H9 (cell line): Measurements from ENCODE around the gene P2RY12. TPM values are rescaled to one million over a fixed set of nuclear protein-coding genes. Genes with fewer than 3 reads are reported as not detected.

Experiments
- DNase-seq: peaks from one replicate; pipeline ENCODE4 v3.0.0-alpha.2; 2017
- H2AFZ ChIP-seq: one replicate; pipeline ENCODE4 v1.6.1; 2013; ENCODE audit warnings: mild to moderate bottlenecking, low read length, control low read depth, moderate library complexity
- H2AK5ac ChIP-seq: 2 replicates; pipeline ENCODE4 v1.6.1; 2013; ENCODE audit warnings: low read length, control low read depth, mixed read lengths; ENCODE audit not compliant: insufficient read length
- H2BK120ac ChIP-seq: one replicate; pipeline ENCODE4 v1.6.1; 2013; ENCODE audit warnings: low read depth, mild to moderate bottlenecking, low read length, control low read depth, inconsistent platforms; ENCODE audit not compliant: poor library complexity, severe bottlenecking
- H2BK12ac ChIP-seq: 2 replicates; pipeline ENCODE4 v1.6.1; 2013; ENCODE audit warnings: low read length, control low read depth, mixed read lengths, low read depth; ENCODE audit not compliant: insufficient read length
- H2BK15ac ChIP-seq: 2 replicates; pipeline ENCODE4 v1.6.1; 2013; ENCODE audit warnings: low read depth, low read length, control low read depth
- H2BK20ac ChIP-seq: one replicate; pipeline ENCODE4 v1.6.1; 2013; ENCODE audit warnings: low read depth, mild to moderate bottlenecking, low read length, control low read depth, inconsistent platforms; ENCODE audit not compliant: poor library complexity, severe bottlenecking
- H2BK5ac ChIP-seq: 2 replicates; pipeline ENCODE4 v1.6.1; 2013; ENCODE audit warnings: low read length, control low read depth, mixed read lengths; ENCODE audit not compliant: insufficient read length
- H3K14ac ChIP-seq: 2 replicates; pipeline ENCODE4 v1.6.1; 2013; ENCODE audit warnings: low read length, control low read depth; ENCODE audit not compliant: insufficient read depth
- H3K18ac ChIP-seq: 2 replicates; pipeline ENCODE4 v1.6.1; 2013; ENCODE audit warnings: low read depth, mild to moderate bottlenecking, mixed read lengths, low read length, control low read depth; ENCODE audit not compliant: insufficient read length
- H3K23ac ChIP-seq: 2 replicates; pipeline ENCODE4 v1.6.1; 2013; ENCODE audit warnings: low read length, control low read depth, mixed read lengths, low read depth; ENCODE audit not compliant: insufficient read length
- H3K23me2 ChIP-seq: 2 replicates; pipeline ENCODE4 v1.6.1; 2013; ENCODE audit warnings: low read depth, mild to moderate bottlenecking, mixed read lengths, low read length, control low read depth; ENCODE audit not compliant: insufficient read length, poor library complexity, severe bottlenecking
- H3K27ac ChIP-seq: 2 replicates; pipeline ENCODE4 v1.5.1; 2013; ENCODE audit warnings: low read length, control low read depth, mixed read lengths, low read depth; ENCODE audit not compliant: insufficient read length
- H3K27me3 ChIP-seq: 2 replicates; pipeline ENCODE4 v1.6.1; 2013; ENCODE audit warnings: low read length, control low read depth, inconsistent platforms; ENCODE audit not compliant: insufficient read depth
- H3K4ac ChIP-seq: 2 replicates; pipeline ENCODE4 v1.6.1; 2013; ENCODE audit warnings: low read depth, mild to moderate bottlenecking, control low read depth, inconsistent platforms, low read length, moderate library complexity
- H3K4me1 ChIP-seq: 2 replicates; pipeline ENCODE4 v1.6.1; 2013; ENCODE audit warnings: low read length, control low read depth, inconsistent platforms; ENCODE audit not compliant: insufficient read depth
- H3K4me2 ChIP-seq: 2 replicates; pipeline ENCODE4 v1.6.1; 2013; ENCODE audit warnings: low read length, control low read depth, mixed read lengths; ENCODE audit not compliant: insufficient read length, insufficient read depth
- H3K56ac ChIP-seq: 2 replicates; pipeline ENCODE4 v1.6.1; 2013; ENCODE audit warnings: low read depth, mild to moderate bottlenecking, mixed read lengths, low read length, control low read depth; ENCODE audit not compliant: insufficient read length
- H3K79me1 ChIP-seq: 2 replicates; pipeline ENCODE4 v1.6.1; 2013; ENCODE audit warnings: low read depth, mild to moderate bottlenecking, moderate library complexity, low read length, control low read depth, inconsistent platforms; ENCODE audit not compliant: insufficient read depth, poor library complexity, severe bottlenecking
- H3K79me2 ChIP-seq: 2 replicates; pipeline ENCODE4 v1.6.1; 2013; ENCODE audit warnings: low read length, control low read depth, inconsistent platforms; ENCODE audit not compliant: insufficient read depth
- H3K9ac ChIP-seq: 2 replicates; pipeline ENCODE4 v1.6.1; 2013; ENCODE audit warnings: low read length, control low read depth, mixed read lengths; ENCODE audit not compliant: insufficient read length; ENCODE audit errors: extremely low read depth
- H3K9me3 ChIP-seq: one replicate; pipeline ENCODE4 v1.6.1; 2013; ENCODE audit warnings: low read depth, low read length, inconsistent platforms; ENCODE audit not compliant: control insufficient read depth
- H3T11ph ChIP-seq: one replicate; pipeline ENCODE4 v1.6.1; 2013; ENCODE audit warnings: mild to moderate bottlenecking, low read length, control low read depth, inconsistent platforms
- H4K20me1 ChIP-seq: one replicate; pipeline ENCODE4 v1.6.1; 2013; ENCODE audit not compliant: control insufficient read depth, insufficient read length, insufficient read depth
- H4K5ac ChIP-seq: 2 replicates; pipeline ENCODE4 v1.6.1; 2013; ENCODE audit warnings: low read depth, mild to moderate bottlenecking, mixed read lengths, low read length, control low read depth; ENCODE audit not compliant: insufficient read length
- H4K8ac ChIP-seq: replicated peaks from 2 replicates; pipeline ENCODE4 v1.6.1; 2013; ENCODE audit warnings: low read length, control low read depth, mixed read lengths, low read depth; ENCODE audit not compliant: insufficient read length
- H4K91ac ChIP-seq: 2 replicates; pipeline ENCODE4 v1.6.1; 2013; ENCODE audit warnings: low read depth, mild to moderate bottlenecking, moderate library complexity, mixed read lengths, low read length, control low read depth; ENCODE audit not compliant: insufficient read length
- H3K27ac Mint-ChIP-seq, 3 experiments: 2 replicates in 2 of 3; 3 replicates in 1 of 3; pipeline ENCODE4 v1.8.0; 2020 to 2021; ENCODE audit warnings: mixed read lengths in 3 of 3, mild to moderate bottlenecking in 1 of 3, moderate library complexity in 1 of 3
- H3K27me3 Mint-ChIP-seq: 2 replicates; pipeline ENCODE4 v1.8.0; 2021; ENCODE audit warnings: low read depth, mild to moderate bottlenecking, moderate library complexity, mixed read lengths
- H3K36me3 Mint-ChIP-seq, 3 experiments: 2 replicates in 2 of 3; 3 replicates in 1 of 3; pipeline ENCODE4 v1.8.0; 2020 to 2021; ENCODE audit warnings: low read depth in 3 of 3, mixed read lengths in 3 of 3; ENCODE audit not compliant: insufficient read depth in 1 of 3
- H3K4me1 Mint-ChIP-seq, 2 experiments: 2 replicates each; pipeline ENCODE4 v1.8.0; 2020; ENCODE audit warnings: mixed read lengths in 2 of 2
- H3K4me3 Mint-ChIP-seq, 2 experiments: 2 replicates in 1 of 2; 3 replicates in 1 of 2; pipeline ENCODE4 v1.8.0; 2020 to 2021; ENCODE audit warnings: mild to moderate bottlenecking in 2 of 2, mixed read lengths in 2 of 2, moderate library complexity in 1 of 2
- H3K9me3 Mint-ChIP-seq, 2 experiments: 2 replicates in 1 of 2; 3 replicates in 1 of 2; pipeline ENCODE4 v1.8.0; 2020; ENCODE audit warnings: mild to moderate bottlenecking in 2 of 2, mixed read lengths in 2 of 2, moderate library complexity in 1 of 2
- CTCF ChIP-seq: fragments of 200-600 bp; sonication (generic); conservative IDR thresholded peaks from 3 replicates; pipeline ENCODE4 v1.8.0; 2021; ENCODE audit warnings: antibody characterized with exemption, mild to moderate bottlenecking
- WGBS: extraction: QIAGEN DNeasy Blood & Tissue Kit; methylation state at CpG from one replicate; pipeline ENCODE4 v1.1.7; 2013; ENCODE audit warnings: missing lambda C conversion rate, low lambda C conversion rate, mixed read lengths; ENCODE audit not compliant: insufficient read length; ENCODE audit errors: extremely low coverage; 5-methylcytosine and 5-hydroxymethylcytosine counted together
- total RNA-seq: library from RNA; stranded (reverse); gene quantifications from 2 replicates; pipeline ENCODE4 v1.2.1, GENCODE V29; 2021

Gene P2RY12
- total RNA-seq, 1 experiment from 2014 or later: not detected

GRCh38 chr3:151407928-151408327 is 23.4 kb upstream of the P2RY12 start:
- Histone ChIP-seq H3K14ac (no peak overlapping the region), H2BK20ac (no peak overlapping the region), H2AK5ac (no peak overlapping the region), H4K91ac (no peak overlapping the region), H3K9ac (no peak overlapping the region), H3K79me1 (no peaks in the 10 kb centered on the region), H3K4me1 (no peaks in the 10 kb centered on the region), H3K18ac (no peak overlapping the region), H2AFZ (no peak overlapping the region), H4K20me1 (no peaks in the 10 kb centered on the region), H3K4me2 (no peak overlapping the region), H3K27ac (no peak overlapping the region), H4K8ac (no peak overlapping the region), H2BK5ac (no peak overlapping the region), H3T11ph (no peak overlapping the region), H3K4ac (no peak overlapping the region), H2BK120ac (no peak overlapping the region), H3K79me2 (no peaks in the 10 kb centered on the region), H3K23me2 (no peaks in the 10 kb centered on the region), H3K9me3 (no peaks in the 10 kb centered on the region), H2BK15ac (no peak overlapping the region), H4K5ac (no peak overlapping the region), H3K27me3 (no peaks in the 10 kb centered on the region), H3K56ac (no peak overlapping the region), H2BK12ac (no peak overlapping the region), H3K23ac (no peak overlapping the region)
- Mint-ChIP-seq H3K27ac (no peak overlapping the region), H3K9me3 (no peaks in the 10 kb centered on the region), H3K36me3 (peaks cover 0 to 4% (median 1%) of the 10 kb centered on the region in 3 experiments; a peak in 2 of 7 replicates), H3K27me3 (no peaks in the 10 kb centered on the region), H3K4me1 (peaks cover 3 to 5% of the 10 kb centered on the region in 2 experiments; a peak in 2 of 4 replicates), H3K4me3 (no peak overlapping the region)
- no peak for DNase-seq
- TF ChIP-seq CTCF: no peak
- no CpG with 5 or more reads among the region's 2 CpGs for WGBS
